Measurements from ENCODE around the gene ZNHIT6.

The ZNHIT6 gene

GRCh38 chr1:85615586-85616363 is 92.5 kb downstream of the ZNHIT6 start:
- no peak for DNase-seq

GRCh38 chr1:85612704-85613361 is 95.4 kb downstream of the ZNHIT6 start:
- no peak for DNase-seq

- DNase-seq: no peak
Observed at GRCh38 chr1:85611856-85612255, 96.4 kb downstream of the ZNHIT6 start.

GRCh38 chr1:85611425-85611824 is 96.8 kb downstream of the ZNHIT6 start:
- DNase-seq: no peak

GRCh38 chr1:85609976-85610375 is 98.3 kb downstream of the ZNHIT6 start:
- DNase-seq: no peak

GRCh38 chr1:85608851-85609250 is 99.4 kb downstream of the ZNHIT6 start:
- no peak for DNase-seq

GRCh38 chr1:85607921-85608265 is 100.3 kb downstream of the ZNHIT6 start:
- DNase-seq: no peak

GRCh38 chr1:85607126-85607920 is 100.9 kb downstream of the ZNHIT6 start:
- no peak for DNase-seq

GRCh38 chr1:85606414-85606800 is 101.8 kb downstream of the ZNHIT6 start:
- no peak for DNase-seq

GRCh38 chr1:85605484-85606413 is 102.5 kb downstream of the ZNHIT6 start:
- no peak for DNase-seq

GRCh38 chr1:85604298-85604997 is 103.8 kb downstream of the ZNHIT6 start:
- no peak for DNase-seq

- no peak for DNase-seq
Observed at GRCh38 chr1:85603086-85603880, 105.0 kb downstream of the ZNHIT6 start.

- no peak for DNase-seq
Observed at GRCh38 chr1:85602571-85602970, 105.7 kb downstream of the ZNHIT6 start.

- no peak for DNase-seq
Observed at GRCh38 chr1:85601901-85602300, 106.3 kb downstream of the ZNHIT6 start.

- no peak for DNase-seq
Observed at GRCh38 chr1:85599681-85600080, 108.6 kb downstream of the ZNHIT6 start.
